ENCODE measurements around the gene PLXDC1.

Gene PLXDC1

GRCh38 chr17:39158623-39159022 lies 7.2 kb upstream of the PLXDC1 start:
- TF ChIP-seq CTCF (IDR thresholded peaks at IDR 0.05), result no peak

- TF ChIP-seq CTCF (IDR thresholded peaks at IDR 0.05), result no peak
Measured at GRCh38 chr17:39156491-39156890, 5.1 kb upstream of the PLXDC1 start.

GRCh38 chr17:39155654-39156053 lies 4.2 kb upstream of the PLXDC1 start:
- no peak for TF ChIP-seq CTCF (IDR thresholded peaks at IDR 0.05)

- no peak for TF ChIP-seq CTCF (IDR thresholded peaks at IDR 0.05)
Measured at GRCh38 chr17:39153599-39154051, 2.2 kb upstream of the PLXDC1 start.

- no peak for TF ChIP-seq CTCF (IDR thresholded peaks at IDR 0.05)
Measured at GRCh38 chr17:39151943-39152818, 744 bp upstream of the PLXDC1 start.

GRCh38 chr17:39150795-39151149 lies 665 bp downstream of the PLXDC1 start:
- no peak for TF ChIP-seq CTCF (IDR thresholded peaks at IDR 0.05)

GRCh38 chr17:39150104-39150634 lies 1.3 kb downstream of the PLXDC1 start:
- no peak for TF ChIP-seq CTCF (IDR thresholded peaks at IDR 0.05)

Data from LNCAP (cell line).